ENCODE data around the gene SOX6.

DNA sequence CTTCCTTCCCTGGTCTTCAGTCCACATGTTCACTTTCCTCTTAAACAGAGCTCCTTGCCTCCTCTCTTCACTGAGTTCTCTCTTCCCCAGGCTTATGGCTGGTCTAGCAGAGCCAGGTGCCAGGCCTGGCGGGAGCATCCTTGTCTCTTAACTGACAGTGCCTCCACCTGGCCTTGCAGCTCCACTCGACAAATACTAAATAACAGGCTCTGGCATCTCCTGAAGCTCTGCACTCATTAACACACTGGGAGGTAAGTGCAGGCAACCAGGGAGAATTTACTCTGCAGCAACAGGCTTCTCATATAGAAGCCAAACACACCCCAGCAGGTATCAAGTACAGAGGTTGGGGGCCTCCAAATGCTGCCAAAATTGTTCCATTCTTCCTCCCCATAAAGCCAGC is 438.1 kb downstream of the SOX6 start:
- TF ChIP-seq, protein P1, sequence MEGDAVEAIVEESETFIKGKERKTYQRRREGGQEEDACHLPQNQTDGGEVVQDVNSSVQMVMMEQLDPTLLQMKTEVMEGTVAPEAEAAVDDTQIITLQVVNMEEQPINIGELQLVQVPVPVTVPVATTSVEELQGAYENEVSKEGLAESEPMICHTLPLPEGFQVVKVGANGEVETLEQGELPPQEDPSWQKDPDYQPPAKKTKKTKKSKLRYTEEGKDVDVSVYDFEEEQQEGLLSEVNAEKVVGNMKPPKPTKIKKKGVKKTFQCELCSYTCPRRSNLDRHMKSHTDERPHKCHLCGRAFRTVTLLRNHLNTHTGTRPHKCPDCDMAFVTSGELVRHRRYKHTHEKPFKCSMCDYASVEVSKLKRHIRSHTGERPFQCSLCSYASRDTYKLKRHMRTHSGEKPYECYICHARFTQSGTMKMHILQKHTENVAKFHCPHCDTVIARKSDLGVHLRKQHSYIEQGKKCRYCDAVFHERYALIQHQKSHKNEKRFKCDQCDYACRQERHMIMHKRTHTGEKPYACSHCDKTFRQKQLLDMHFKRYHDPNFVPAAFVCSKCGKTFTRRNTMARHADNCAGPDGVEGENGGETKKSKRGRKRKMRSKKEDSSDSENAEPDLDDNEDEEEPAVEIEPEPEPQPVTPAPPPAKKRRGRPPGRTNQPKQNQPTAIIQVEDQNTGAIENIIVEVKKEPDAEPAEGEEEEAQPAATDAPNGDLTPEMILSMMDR (IDR thresholded peaks at IDR 0.05; ENCODE audit: low read depth, low read length, poor library complexity, severe bottlenecking), result no peak
- no peak for TF ChIP-seq EZH2phosphoT487 (IDR thresholded peaks at IDR 0.05; ENCODE audit: borderline replicate concordance, low read length)
